Measurements from ENCODE around the gene KCNH8. TPM values are rescaled to one million over a fixed set of nuclear protein-coding genes. Genes with fewer than 3 reads are reported as not detected.

The KCNH8 gene
- total RNA-seq, 4 donors from 2014 or later = 0.11 to 0.42 (median 0.26) TPM

GRCh38 chr3:19428729-19429128 is 280.4 kb downstream of the KCNH8 start:
- H3K27me3 ChIP-seq = no peaks in the 10 kb centered on the region
- intact Hi-C loops (cut with DNase I) = no loop called here

GRCh38 chr3:19432669-19433068 is 284.4 kb downstream of the KCNH8 start:
- WGBS = 66% methylated on average over 2 of the region's 2 CpGs
- Histone ChIP-seq H3K27me3 (no peaks in the 10 kb centered on the region), H3K9me3 (no peaks in the 10 kb centered on the region), H3K27ac (replicated peaks in 1 of 4) (no peak overlapping the region), H3K36me3 (no peaks in the 10 kb centered on the region), H3K4me1 (peaks cover 0 to 14% (median 0%) of the 10 kb centered on the region in 4 donors), H3K4me3 (no peak overlapping the region)
- DNase-seq (ENCODE audit: extremely low spot score) = no peak
- intact Hi-C loops (cut with DNase I) = no loop called here
- TF ChIP-seq POLR2A (IDR thresholded peaks at IDR 0.05; ENCODE audit: low read depth) (no peak), EP300 (IDR thresholded peaks at IDR 0.05) (no peak), POLR2AphosphoS5 (IDR thresholded peaks at IDR 0.05) (no peak)
- TF ChIP-seq, protein P1, sequence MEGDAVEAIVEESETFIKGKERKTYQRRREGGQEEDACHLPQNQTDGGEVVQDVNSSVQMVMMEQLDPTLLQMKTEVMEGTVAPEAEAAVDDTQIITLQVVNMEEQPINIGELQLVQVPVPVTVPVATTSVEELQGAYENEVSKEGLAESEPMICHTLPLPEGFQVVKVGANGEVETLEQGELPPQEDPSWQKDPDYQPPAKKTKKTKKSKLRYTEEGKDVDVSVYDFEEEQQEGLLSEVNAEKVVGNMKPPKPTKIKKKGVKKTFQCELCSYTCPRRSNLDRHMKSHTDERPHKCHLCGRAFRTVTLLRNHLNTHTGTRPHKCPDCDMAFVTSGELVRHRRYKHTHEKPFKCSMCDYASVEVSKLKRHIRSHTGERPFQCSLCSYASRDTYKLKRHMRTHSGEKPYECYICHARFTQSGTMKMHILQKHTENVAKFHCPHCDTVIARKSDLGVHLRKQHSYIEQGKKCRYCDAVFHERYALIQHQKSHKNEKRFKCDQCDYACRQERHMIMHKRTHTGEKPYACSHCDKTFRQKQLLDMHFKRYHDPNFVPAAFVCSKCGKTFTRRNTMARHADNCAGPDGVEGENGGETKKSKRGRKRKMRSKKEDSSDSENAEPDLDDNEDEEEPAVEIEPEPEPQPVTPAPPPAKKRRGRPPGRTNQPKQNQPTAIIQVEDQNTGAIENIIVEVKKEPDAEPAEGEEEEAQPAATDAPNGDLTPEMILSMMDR (IDR thresholded peaks at IDR 0.05) = no peak

More at GRCh38 chr3:19428729-19429128, 280.4 kb downstream of the KCNH8 start:
- 88% methylated on average over 7 of the region's 7 CpGs for WGBS
- Histone ChIP-seq H3K27ac (replicated peaks in 1 of 4) (no peak overlapping the region), H3K9me3 (no peaks in the 10 kb centered on the region), H3K4me3 (no peak overlapping the region), H3K36me3 (no peaks in the 10 kb centered on the region), H3K4me1 (peaks cover 0 to 10% (median 0%) of the 10 kb centered on the region in 4 donors)
- TF ChIP-seq POLR2AphosphoS5 (IDR thresholded peaks at IDR 0.05) = no peak
- TF ChIP-seq EP300 (IDR thresholded peaks at IDR 0.05) = no peak
- no peak for TF ChIP-seq POLR2A (IDR thresholded peaks at IDR 0.05; ENCODE audit: low read depth)
- TF ChIP-seq, protein P1 (IDR thresholded peaks at IDR 0.05) = no peak
- DNase-seq (ENCODE audit: extremely low spot score) = no peak

DNA sequence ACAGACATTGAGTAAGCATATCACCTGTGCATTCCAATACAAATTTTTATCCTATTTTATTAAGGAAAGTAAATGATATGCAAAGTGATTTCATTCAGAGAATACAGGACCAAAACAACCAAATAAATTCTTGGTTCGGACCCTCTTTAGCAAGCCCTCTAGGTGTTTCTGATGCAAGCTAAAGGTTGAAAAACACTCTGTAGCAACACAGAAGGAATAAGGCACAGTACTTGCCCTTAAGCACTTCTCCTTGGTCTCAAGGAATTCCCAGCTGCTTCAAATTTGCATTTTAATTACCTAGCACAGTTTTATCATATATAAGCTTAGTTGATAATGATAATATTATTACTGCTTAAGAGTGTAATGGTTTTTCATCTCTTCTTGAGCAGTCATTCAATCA is 288.4 kb downstream of the KCNH8 start:
- Histone ChIP-seq H3K4me3 (no peak overlapping the region), H3K9me3 (no peaks in the 10 kb centered on the region), H3K27ac (replicated peaks in 1 of 4) (no peak overlapping the region), H3K27me3 (no peaks in the 10 kb centered on the region), H3K4me1 (peaks cover 0 to 14% (median 0%) of the 10 kb centered on the region in 4 donors), H3K36me3 (no peaks in the 10 kb centered on the region)
- WGBS = 85% methylated on average over 1 of the region's 1 CpG
- DNase-seq (ENCODE audit: extremely low spot score) = no peak
- intact Hi-C loops (cut with DNase I) = no loop called here
- TF ChIP-seq POLR2AphosphoS5 (IDR thresholded peaks at IDR 0.05) = no peak
- TF ChIP-seq, protein P1 (IDR thresholded peaks at IDR 0.05) = no peak
- TF ChIP-seq EP300 (IDR thresholded peaks at IDR 0.05) = no peak
- TF ChIP-seq POLR2A (IDR thresholded peaks at IDR 0.05; ENCODE audit: low read depth) = no peak

- no peak for DNase-seq (ENCODE audit: extremely low spot score)
- Histone ChIP-seq H3K36me3 (no peaks in the 10 kb centered on the region), H3K9me3 (no peaks in the 10 kb centered on the region), H3K4me1 (no peaks in the 10 kb centered on the region), H3K27me3 (no peaks in the 10 kb centered on the region), H3K27ac (replicated peaks in 1 of 4) (no peak overlapping the region), H3K4me3 (no peak overlapping the region)
- TF ChIP-seq POLR2AphosphoS5 (IDR thresholded peaks at IDR 0.05) = no peak
- TF ChIP-seq, protein P1 (IDR thresholded peaks at IDR 0.05) = no peak
- no peak for TF ChIP-seq EP300 (IDR thresholded peaks at IDR 0.05)
- TF ChIP-seq POLR2A (IDR thresholded peaks at IDR 0.05; ENCODE audit: low read depth) = no peak
- intact Hi-C loops (cut with DNase I) = no loop called here
These were observed 291.6 kb downstream of the KCNH8 start for GRCh38 chr3:19439944-19440343.

GRCh38 chr3:19446138-19446537 is 297.8 kb downstream of the KCNH8 start:
- H3K4me3 ChIP-seq = no peak overlapping the region
- 72% methylated on average over 2 of the region's 2 CpGs for WGBS
- no peak overlapping the region for H3K27ac ChIP-seq (replicated peaks in 1 of 4)
- no peaks in the 10 kb centered on the region for H3K4me1 ChIP-seq
- no peaks in the 10 kb centered on the region for H3K27me3 ChIP-seq
- intact Hi-C loops (cut with DNase I) = no loop called here
- H3K9me3 ChIP-seq = no peaks in the 10 kb centered on the region
- DNase-seq (ENCODE audit: extremely low spot score) = no peak
- H3K36me3 ChIP-seq = no peaks in the 10 kb centered on the region
- TF ChIP-seq EP300 (IDR thresholded peaks at IDR 0.05) = no peak
- TF ChIP-seq POLR2A (IDR thresholded peaks at IDR 0.05; ENCODE audit: low read depth) = no peak
- no peak for TF ChIP-seq POLR2AphosphoS5 (IDR thresholded peaks at IDR 0.05)
- TF ChIP-seq, protein P1 (IDR thresholded peaks at IDR 0.05) = no peak
